K562 (cell line): Measurements from ENCODE around the gene SLC9B2. TPM values are rescaled to one million over a fixed set of nuclear protein-coding genes. Genes with fewer than 3 reads are reported as not detected.

Experiments used
- CEBPB ChIP-seq: fragments of 450-650 bp; IDR thresholded peaks from 2 replicates; pipeline ENCODE4 v1.6.1; 2016; ENCODE audit warnings: missing genetic modification characterization, missing compliant biosample characterization
- ELF1 ChIP-seq: fragments of 200-800 bp; sonication (Bioruptor generic); IDR thresholded peaks from 2 replicates; pipeline ENCODE4 v1.6.1; 2016; ENCODE audit warnings: missing genetic modification characterization, missing compliant biosample characterization
- HCFC1 ChIP-seq: IDR thresholded peaks from 2 replicates; pipeline ENCODE4 v1.6.1; 2012; ENCODE audit warnings: low read depth, low read length, improper control_type of control experiment
- MBD2 ChIP-seq: sonication (generic); IDR thresholded peaks from 2 replicates; pipeline ENCODE4 v1.6.1; 2016; ENCODE audit warnings: low read depth, borderline replicate concordance
- NR2C1 ChIP-seq, 2 experiments: fragments of 450-650 bp; IDR thresholded peaks; 2 replicates each; pipeline ENCODE4 v1.6.1; 2017; ENCODE audit warnings: mild to moderate bottlenecking in 2 of 2, antibody characterized with exemption in 1 of 2, inconsistent platforms in 1 of 2, missing compliant biosample characterization in 1 of 2, missing genetic modification characterization in 1 of 2
- SIX5 ChIP-seq, 2 experiments: IDR thresholded peaks; 2 replicates each; pipeline ENCODE4 v1.6.1; 2011; ENCODE audit warnings: low read length in 2 of 2, borderline replicate concordance in 1 of 2, low read depth in 1 of 2, mild to moderate bottlenecking in 1 of 2, moderate library complexity in 1 of 2; ENCODE audit not compliant: insufficient read depth in 1 of 2
- TEAD1 ChIP-seq, 2 experiments: fragments of 450-650 bp in 1 of 2; sonication (generic) in 1 of 2; formaldehyde crosslinking; IDR thresholded peaks; 2 replicates each; pipeline versions ENCODE4 v1.4.0 to v1.8.0; 2020 to 2022; ENCODE audit warnings: mild to moderate bottlenecking in 2 of 2, missing genetic modification reagents in 1 of 2
- ZNF143 ChIP-seq: sonication (generic); formaldehyde crosslinking; IDR thresholded peaks from 2 replicates; pipeline ENCODE4 v1.9.0; 2022; ENCODE audit warnings: mild to moderate bottlenecking, missing genetic modification reagents
- ZNF184 ChIP-seq: sonication (generic); formaldehyde crosslinking; IDR thresholded peaks from 2 replicates; pipeline ENCODE4 v1.5.0; 2020; ENCODE audit warnings: missing genetic modification reagents
- polyA plus RNA-seq, 8 experiments: library from polyadenylated mRNA; depleted of rRNA in 4 of 8; stranded (reverse) in 5 of 8; unstranded in 3 of 8; fragments of >200 nt; fragmentation: Nextera tagmentation in 2 of 8; fragmentation: Illumina TruSeq in 1 of 8; extraction: Ambion mirVana in 2 of 8; extraction: Trizol in 1 of 8; gene quantifications; 2 replicates each; pipeline versions ENCODE4 v1.2.1 to v1.2.3, GENCODE V29; 2011 to 2014; ENCODE audit warnings: inconsistent platforms in 1 of 8, missing spikeins in 1 of 8
- total RNA-seq, 7 experiments: library from RNA; depleted of rRNA in 6 of 7; stranded (reverse); fragments of >200 nt in 6 of 7; fragmentation: Illumina TruSeq in 2 of 7; extraction: Trizol in 2 of 7; gene quantifications; 2 replicates each; pipeline versions ENCODE4 v1.2.1 to v1.2.3, GENCODE V29; 2011 to 2021; ENCODE audit warnings: low replicate concordance in 1 of 7
- TF ChIP-seq, protein P1 (sequence below): IDR thresholded peaks from 2 replicates; pipeline ENCODE4 v1.6.1; 2012; ENCODE audit warnings: low read depth, low read length, improper control_type of control experiment, borderline replicate concordance
- TF ChIP-seq, protein P2 (sequence below): fragments of 450-650 bp; formaldehyde crosslinking; conservative IDR thresholded peaks from 2 replicates; pipeline ENCODE4 v1.4.0; 2022; ENCODE audit warnings: mild to moderate bottlenecking, missing genetic modification characterization
- TF ChIP-seq, protein P3 (sequence below): fragments of 250-450 bp; sonication (Bioruptor Pico); IDR thresholded peaks from 2 replicates; pipeline ENCODE4 v1.8.0; 2021; ENCODE audit warnings: moderate library complexity, mild to moderate bottlenecking, inconsistent platforms
- TF ChIP-seq, protein P4 (sequence below), 2 experiments: fragments of 450-650 bp; IDR thresholded peaks; 2 replicates each; pipeline ENCODE4 v1.6.1; 2018; ENCODE audit warnings: mild to moderate bottlenecking in 2 of 2, low read depth in 1 of 2; ENCODE audit not compliant: partially characterized antibody in 2 of 2

The SLC9B2 gene
- total and polyA plus RNA-seq, 9 of the 15 experiments (the other 6 are each of a cell fraction or from before 2014, with no cell fraction given), result 6.6 to 14.6 (median 11.4) TPM

DNA sequence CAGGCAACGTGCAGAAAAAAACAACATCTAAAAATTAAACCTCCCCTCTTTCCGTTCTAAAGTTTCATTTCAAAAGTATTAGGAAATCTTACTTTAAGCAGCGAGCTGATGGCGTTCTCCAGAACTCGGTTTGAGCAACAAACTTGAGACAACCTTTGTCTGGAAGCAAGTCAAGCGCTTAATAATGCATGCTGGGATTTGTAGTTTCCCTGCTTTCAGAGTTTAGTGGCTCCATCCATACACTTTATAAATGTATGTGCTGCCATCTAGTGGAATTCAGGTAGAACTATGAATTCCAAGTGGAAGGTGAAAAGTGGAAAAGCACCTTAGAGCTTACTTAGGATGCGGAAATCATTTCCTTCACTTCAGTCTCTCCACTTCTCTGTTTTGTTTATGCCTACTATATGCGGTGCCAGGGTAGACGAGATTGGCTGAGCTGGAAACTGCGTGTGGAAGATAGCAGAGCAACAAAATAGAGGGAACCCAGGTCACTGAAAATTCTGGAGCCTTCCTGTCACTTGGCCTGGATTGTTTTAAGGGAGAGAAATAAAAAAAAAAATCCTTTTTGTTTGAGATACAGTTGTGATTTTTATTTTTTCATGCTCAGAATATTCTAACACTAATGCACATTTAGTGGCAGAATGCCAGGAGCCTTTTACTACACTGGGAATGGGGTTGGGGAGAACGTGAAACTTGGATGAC is 23.3 kb upstream of the SLC9B2 start, which contains the start of gene BDH2 (continued):
- TF ChIP-seq, protein P1, sequence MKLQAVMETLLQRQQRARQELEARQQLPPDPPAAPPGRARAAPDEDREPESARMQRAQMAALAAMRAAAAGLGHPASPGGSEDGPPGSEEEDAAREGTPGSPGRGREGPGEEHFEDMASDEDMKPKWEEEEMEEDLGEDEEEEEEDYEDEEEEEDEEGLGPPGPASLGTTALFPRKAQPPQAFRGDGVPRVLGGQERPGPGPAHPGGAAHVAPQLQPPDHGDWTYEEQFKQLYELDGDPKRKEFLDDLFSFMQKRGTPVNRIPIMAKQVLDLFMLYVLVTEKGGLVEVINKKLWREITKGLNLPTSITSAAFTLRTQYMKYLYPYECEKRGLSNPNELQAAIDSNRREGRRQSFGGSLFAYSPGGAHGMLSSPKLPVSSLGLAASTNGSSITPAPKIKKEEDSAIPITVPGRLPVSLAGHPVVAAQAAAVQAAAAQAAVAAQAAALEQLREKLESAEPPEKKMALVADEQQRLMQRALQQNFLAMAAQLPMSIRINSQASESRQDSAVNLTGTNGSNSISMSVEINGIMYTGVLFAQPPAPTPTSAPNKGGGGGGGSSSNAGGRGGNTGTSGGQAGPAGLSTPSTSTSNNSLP, result peak; percentile 78; the same call in 1 of the 2 replicates
- TF ChIP-seq NR2C1 (IDR thresholded peaks at IDR 0.05) (peak; percentile 25; the same call in 1 of the 2 replicates), NR2C1 (tag; IDR thresholded peaks at IDR 0.05) (peak; percentile 79), HCFC1 (peak; percentile 93), SIX5 (IDR thresholded peaks at IDR 0.05; ENCODE audit: borderline replicate concordance in 1 of 2, insufficient read depth in 1 of 2, low read depth in 1 of 2, low read length in 2 of 2) (peak; percentile 58 to 76), CEBPB (tag) (peak; percentile 67), ZNF184 (CRISPR knock-in tag) (no peak), TEAD1 (CRISPR knock-in tag; IDR thresholded peaks at IDR 0.05) (peak in 1 of 2 experiments; percentile 82; a peak in 2 of 4 replicates), ZNF143 (CRISPR knock-in tag) (peak; percentile 89), ELF1 (0 out of 2 replicates have a peak, but pooled peaks have one; percentile 13), MBD2 (0 out of 2 replicates have a peak, but pooled peaks have one; percentile 31)
- TF ChIP-seq, protein P2, sequence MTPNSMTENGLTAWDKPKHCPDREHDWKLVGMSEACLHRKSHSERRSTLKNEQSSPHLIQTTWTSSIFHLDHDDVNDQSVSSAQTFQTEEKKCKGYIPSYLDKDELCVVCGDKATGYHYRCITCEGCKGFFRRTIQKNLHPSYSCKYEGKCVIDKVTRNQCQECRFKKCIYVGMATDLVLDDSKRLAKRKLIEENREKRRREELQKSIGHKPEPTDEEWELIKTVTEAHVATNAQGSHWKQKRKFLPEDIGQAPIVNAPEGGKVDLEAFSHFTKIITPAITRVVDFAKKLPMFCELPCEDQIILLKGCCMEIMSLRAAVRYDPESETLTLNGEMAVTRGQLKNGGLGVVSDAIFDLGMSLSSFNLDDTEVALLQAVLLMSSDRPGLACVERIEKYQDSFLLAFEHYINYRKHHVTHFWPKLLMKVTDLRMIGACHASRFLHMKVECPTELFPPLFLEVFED (CRISPR knock-in tag), result no peak
- TF ChIP-seq, protein P3, sequence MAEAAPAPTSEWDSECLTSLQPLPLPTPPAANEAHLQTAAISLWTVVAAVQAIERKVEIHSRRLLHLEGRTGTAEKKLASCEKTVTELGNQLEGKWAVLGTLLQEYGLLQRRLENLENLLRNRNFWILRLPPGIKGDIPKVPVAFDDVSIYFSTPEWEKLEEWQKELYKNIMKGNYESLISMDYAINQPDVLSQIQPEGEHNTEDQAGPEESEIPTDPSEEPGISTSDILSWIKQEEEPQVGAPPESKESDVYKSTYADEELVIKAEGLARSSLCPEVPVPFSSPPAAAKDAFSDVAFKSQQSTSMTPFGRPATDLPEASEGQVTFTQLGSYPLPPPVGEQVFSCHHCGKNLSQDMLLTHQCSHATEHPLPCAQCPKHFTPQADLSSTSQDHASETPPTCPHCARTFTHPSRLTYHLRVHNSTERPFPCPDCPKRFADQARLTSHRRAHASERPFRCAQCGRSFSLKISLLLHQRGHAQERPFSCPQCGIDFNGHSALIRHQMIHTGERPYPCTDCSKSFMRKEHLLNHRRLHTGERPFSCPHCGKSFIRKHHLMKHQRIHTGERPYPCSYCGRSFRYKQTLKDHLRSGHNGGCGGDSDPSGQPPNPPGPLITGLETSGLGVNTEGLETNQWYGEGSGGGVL, result no peak
- TF ChIP-seq, protein P4, sequence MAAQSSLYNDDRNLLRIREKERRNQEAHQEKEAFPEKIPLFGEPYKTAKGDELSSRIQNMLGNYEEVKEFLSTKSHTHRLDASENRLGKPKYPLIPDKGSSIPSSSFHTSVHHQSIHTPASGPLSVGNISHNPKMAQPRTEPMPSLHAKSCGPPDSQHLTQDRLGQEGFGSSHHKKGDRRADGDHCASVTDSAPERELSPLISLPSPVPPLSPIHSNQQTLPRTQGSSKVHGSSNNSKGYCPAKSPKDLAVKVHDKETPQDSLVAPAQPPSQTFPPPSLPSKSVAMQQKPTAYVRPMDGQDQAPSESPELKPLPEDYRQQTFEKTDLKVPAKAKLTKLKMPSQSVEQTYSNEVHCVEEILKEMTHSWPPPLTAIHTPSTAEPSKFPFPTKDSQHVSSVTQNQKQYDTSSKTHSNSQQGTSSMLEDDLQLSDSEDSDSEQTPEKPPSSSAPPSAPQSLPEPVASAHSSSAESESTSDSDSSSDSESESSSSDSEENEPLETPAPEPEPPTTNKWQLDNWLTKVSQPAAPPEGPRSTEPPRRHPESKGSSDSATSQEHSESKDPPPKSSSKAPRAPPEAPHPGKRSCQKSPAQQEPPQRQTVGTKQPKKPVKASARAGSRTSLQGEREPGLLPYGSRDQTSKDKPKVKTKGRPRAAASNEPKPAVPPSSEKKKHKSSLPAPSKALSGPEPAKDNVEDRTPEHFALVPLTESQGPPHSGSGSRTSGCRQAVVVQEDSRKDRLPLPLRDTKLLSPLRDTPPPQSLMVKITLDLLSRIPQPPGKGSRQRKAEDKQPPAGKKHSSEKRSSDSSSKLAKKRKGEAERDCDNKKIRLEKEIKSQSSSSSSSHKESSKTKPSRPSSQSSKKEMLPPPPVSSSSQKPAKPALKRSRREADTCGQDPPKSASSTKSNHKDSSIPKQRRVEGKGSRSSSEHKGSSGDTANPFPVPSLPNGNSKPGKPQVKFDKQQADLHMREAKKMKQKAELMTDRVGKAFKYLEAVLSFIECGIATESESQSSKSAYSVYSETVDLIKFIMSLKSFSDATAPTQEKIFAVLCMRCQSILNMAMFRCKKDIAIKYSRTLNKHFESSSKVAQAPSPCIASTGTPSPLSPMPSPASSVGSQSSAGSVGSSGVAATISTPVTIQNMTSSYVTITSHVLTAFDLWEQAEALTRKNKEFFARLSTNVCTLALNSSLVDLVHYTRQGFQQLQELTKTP (IDR thresholded peaks at IDR 0.05; ENCODE audit: low read depth in 1 of 2, partially characterized antibody in 2 of 2), result peak in 1 of 2 experiments; percentile 85
- TF ChIP-seq, all 486 proteins: peak for 28
